ENCODE measurements around the gene IPO11.
"Not testable (repeated sequence)": the region's sequence is repeated elsewhere in the genome, so short reads cannot be mapped to it uniquely, and the experiment has no call there.

IPO11 gene

GRCh38 chr5:62600560-62601252 is 188.1 kb downstream of the IPO11 start:
- no peak for DNase-seq (ENCODE audit: low read depth)

DNA sequence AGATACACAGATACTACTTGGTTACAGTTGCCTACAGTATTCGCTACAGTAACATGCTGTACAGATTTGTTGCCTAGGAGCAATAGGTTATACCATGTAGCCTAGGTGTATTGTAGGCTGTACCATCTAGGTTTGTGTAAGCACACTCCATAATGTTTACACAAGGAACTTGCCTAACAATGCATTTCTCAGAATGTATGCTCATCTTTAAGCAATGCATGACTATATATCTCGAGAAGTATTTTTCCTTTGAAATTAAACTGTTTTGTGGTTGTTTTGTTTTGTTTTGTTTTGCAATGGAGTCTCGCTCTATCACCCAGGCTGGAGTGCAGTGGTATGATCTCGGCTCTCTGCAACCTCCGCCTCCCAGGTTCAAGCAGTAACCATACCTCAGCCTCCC is 191.4 kb downstream of the IPO11 start:
- no peak for DNase-seq (ENCODE audit: low read depth)

GRCh38 chr5:62605638-62606037 is 193.1 kb downstream of the IPO11 start:
- DNase-seq (ENCODE audit: low read depth): no peak

DNA sequence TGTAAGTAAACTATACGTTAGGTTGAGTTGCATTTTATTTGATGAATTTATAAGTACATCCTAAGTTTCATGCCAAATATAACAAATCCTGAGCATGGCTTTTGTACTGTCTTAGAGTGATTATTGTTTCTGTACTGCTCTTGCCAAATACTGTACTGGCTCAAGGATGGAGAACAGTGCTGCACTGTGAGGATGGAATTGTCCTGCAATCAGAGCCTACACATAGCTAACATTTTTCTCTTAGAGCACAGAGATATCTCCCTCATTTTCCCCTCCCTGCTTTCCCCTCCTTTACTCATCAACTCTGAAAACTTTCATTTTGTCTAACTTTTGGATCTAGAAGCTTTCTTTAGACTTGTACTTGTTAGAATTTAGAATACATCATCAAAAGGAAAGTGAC is 194.3 kb downstream of the IPO11 start:
- no peak for DNase-seq (ENCODE audit: low read depth)

GRCh38 chr5:62607615-62608014 is 195.1 kb downstream of the IPO11 start:
- DNase-seq (ENCODE audit: low read depth): no peak

DNA sequence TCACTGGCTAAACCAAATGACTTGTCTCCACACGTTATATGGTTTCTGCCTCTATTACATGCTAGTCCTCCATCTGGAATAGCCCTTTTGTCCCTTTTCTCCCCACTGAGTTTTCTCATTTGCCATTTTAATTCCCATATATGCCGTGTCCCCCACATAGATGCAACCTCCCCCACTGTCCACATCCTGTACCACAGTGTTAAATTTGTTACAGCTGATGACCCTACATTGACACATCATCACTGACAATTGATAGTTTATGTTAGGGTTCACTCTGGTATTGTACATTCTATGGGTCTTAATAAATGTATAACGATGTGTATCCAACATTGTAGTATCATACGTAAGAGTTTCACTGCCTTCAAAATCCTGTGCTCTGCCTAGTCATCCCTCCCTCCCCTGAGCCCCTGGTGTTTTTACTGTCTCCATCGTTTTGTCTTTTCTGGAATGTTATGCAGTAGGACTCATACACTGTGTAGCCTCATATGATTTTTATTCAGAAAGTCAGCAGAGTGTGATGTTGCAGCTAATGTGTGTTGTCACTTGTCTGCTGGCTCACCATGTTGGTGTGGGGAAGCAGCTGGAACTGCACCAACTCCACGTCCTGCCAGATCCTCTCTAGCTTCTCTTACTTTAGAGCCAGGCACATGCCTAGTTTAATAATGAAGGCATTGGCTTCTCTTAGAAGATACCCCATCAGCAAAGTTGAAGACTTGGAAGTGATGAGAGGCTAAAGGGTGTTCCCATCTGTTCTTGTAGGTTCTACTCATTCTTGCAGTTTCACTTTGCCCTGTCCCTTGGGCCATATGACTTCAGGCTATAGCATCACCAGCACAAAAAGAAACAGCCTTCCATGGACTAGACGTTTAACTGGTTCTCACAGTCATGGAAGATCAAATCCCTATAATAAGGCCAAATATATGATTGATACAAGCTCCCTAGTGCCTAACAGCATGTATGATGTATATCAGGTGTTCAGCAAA is 196.3 kb downstream of the IPO11 start:
- DNase-seq (ENCODE audit: low read depth): no peak

GRCh38 chr5:62614355-62614754 is 201.8 kb downstream of the IPO11 start:
- no peak for DNase-seq (ENCODE audit: low read depth)

DNA sequence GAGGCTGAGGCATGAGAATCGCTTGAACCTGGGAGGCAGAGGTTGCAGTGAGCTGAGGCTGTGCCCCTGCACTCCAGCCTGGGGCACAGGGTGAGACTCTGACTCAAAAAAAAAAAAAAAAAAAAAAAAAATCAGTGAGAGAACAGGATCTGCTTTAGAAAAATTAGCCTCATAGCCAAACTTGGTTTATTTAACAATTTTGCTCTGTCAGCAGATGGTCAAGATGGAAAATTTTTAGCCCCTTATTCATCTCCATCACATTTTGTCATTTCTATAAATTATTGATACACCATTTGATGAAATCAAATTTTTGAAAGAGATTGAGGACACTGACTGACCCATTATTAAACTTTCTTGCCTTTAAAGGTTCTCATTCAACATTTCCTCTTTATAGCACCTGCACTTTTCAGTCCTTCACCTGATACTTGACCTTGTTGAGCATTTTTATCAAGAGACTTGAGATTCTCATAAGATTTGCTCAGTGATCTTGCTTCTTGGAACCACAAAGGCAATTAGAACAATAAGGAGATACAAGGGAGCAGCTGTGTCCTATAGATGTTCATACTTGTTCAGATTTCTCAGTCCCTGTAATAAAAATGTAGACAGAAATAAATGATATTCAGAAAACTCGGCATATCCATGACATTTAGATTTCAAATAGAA is 204.2 kb downstream of the IPO11 start:
- no peak for DNase-seq (ENCODE audit: low read depth)

- DNase-seq (ENCODE audit: low read depth): no peak
Observed at GRCh38 chr5:62617943-62618342, 205.4 kb downstream of the IPO11 start.

- no peak for DNase-seq (ENCODE audit: low read depth)
Observed at GRCh38 chr5:62620761-62621160, 208.2 kb downstream of the IPO11 start.

- no peak for DNase-seq (ENCODE audit: low read depth)
Observed at GRCh38 chr5:62621280-62621679, 208.7 kb downstream of the IPO11 start.

DNA sequence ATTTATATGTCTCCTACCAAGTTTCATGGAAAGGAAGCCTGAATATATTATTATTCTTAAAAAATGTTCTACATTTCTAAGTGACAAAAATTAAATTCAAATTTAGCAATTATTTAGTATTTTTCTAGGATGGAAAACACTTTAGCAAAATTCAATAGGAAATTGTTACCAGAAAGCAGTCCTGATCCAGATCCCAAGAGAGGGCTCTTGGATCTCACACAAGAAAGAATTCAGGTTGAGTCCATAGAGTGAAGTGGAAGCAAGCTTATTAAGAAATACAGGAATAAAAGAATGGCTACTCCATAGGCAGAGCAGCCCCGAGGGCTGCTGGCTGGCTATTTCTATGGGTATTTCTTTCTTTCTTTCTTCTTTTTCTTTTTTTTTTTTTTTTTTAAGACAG is 210.7 kb downstream of the IPO11 start:
- DNase-seq (ENCODE audit: low read depth): no peak

- not testable (repeated sequence) for DNase-seq (ENCODE audit: low read depth)
Observed at GRCh38 chr5:62624436-62624835, 211.9 kb downstream of the IPO11 start.

GRCh38 chr5:62626534-62626933 is 214.0 kb downstream of the IPO11 start:
- no peak for DNase-seq (ENCODE audit: low read depth)

DNA sequence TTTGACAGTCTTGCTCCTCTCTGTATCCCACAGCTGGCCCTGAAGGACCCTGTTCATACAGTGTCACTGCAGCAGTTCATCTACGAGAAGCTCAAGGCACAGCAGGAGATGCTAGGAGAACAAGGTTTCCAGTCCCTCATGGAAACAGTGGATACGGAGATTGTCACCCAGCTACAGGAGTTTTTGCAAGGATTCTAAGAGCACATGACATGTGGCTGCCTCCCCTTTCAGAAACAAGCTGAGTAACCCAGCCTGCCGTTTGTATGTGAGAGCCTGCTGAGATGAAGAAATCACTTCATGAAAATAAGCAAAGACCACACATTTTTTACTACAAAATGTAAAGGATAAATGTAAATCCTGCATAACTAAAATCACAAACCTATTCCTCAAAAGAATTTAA is 214.6 kb downstream of the IPO11 start:
- no peak for DNase-seq (ENCODE audit: low read depth)

DNA sequence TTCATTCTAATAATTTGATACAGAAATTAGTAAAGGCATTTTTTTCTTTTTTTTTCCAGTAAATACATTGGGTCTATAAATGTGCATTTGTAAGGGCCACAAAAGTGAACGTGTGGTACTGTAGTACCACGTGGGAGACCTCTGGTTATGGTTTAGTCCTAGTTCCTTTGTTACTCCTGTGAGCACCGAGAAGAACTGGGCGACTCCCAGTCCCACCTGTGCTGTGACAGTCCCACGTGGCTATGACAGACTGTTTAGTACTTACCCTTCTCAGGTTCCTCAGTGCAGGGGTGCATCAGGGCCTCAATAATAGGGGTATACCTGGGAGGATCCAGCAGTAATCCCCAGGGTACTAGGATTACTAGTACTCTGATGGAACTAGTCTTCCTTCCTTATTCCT is 215.3 kb downstream of the IPO11 start:
- no peak for DNase-seq (ENCODE audit: low read depth)

- no peak for DNase-seq (ENCODE audit: low read depth)
Observed at GRCh38 chr5:62631909-62632580, 219.5 kb downstream of the IPO11 start.

DNA sequence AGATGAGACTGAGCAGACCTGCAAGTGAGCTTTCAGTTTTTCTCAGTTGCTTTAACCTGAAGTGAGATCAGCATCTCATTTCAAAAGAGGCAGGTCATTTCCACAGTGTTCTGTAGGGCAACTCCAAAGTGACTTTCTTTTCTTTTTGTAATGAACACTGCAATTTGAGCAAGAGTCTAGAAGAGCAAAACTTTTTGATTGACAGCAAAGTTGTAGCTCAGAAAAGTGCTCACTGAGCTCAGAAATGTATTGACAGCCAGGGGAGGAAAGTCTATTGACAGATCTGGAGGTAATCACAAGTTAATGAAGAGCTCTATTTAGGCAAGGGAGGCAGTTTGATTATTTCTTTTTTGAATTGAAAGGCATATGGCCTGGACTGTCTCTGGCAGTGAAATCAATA is 220.7 kb downstream of the IPO11 start:
- DNase-seq (ENCODE audit: low read depth): no peak

- no peak for DNase-seq (ENCODE audit: low read depth)
Observed at GRCh38 chr5:62640446-62640845, 227.9 kb downstream of the IPO11 start.

- no peak for DNase-seq (ENCODE audit: low read depth)
Observed at GRCh38 chr5:62642468-62642867, 229.9 kb downstream of the IPO11 start.

DNA sequence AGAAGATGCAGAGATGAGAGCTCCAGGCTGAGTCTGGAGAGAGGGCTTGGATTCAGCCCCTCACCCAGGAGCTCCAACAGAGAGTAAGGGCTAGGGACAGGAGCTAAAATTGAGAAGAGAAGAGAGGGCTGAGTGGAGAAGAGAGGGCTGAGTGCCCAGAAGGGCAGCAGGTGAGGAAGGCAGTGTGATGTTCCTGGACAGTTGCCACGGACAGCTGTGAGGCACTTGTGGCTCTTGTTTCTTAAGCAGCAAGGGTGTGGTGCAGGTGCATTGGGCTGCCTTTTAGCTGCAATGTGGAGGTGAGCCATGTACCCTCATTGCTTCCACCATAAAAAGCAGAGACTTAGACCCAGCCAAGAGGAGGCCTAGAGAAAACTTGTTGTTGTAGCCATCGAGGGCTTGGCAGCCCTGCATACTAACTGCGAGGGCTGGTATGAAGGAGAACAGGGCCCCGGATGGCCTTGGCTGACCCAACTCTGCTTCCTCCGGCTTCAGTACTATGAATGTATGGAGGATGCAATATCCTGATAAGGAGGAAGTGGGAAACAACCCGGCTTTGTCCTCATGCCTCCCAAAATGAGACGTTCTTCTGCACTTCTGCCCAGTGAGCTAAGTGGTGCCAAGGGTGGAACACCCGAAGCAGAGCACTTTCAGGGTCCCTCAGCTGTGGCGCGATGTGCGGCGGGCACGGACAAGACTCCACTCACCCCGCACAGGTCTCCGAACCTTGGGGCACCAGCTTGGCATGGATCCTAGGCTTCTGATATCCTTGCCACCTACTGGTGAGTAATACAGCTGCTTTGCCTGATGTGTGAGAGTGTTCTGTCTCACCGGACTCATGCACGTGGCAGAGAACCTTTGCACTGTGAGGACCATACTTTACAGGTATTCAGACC is 231.2 kb downstream of the IPO11 start:
- no peak for DNase-seq (ENCODE audit: low read depth)

Data from activated gamma-delta T cell treated with anti-CD3 and anti-CD28 coated beads, Interleukin-2, amount 50 U/mL, for 16 hours (primary cell).